ENCODE results near the gene SF3B6.

The SF3B6 gene

DNA sequence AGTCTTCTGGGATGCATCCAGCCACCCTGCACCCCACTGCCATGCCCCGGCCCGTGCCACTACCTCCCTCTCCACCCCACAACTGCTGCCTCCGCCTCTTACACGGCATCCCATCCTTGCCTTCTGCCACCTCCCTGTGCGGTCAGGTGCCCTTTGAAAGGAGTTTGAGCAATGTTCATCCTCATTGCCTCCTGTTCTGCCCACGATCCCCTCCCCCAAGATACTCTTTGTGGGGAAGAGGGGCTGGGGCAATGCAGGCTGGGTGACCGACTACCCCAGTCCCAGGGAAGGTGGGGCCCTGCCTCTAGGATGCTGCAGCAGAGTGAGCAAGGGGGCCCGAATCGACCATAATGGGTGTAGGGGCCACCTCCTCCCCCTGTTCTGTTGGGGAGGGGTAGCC, 57.9 kb downstream of the SF3B6 start:
- no peak for DNase-seq

DNA sequence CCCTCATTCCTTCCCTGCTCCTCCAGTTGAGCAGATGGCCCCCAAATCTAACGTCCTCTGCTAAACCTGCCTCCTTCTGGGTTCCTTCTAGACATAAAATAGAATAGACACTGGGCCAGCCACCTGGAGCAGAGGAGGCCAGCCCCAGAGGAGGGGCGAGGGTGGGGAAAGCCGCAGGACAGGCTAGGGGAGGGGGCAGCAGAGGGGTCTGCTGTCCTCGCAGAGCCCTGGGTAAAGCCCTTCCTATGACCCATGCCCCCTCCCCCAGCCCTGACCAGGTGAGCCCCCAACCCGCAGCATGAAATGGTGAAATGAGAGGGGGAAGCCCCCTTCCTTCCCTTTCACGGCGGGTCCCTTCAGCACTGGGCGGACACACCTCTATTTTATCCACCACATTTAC, 58.4 kb downstream of the SF3B6 start:
- no peak for DNase-seq
